NT2/D1 (cell line): ENCODE results near the gene ELL2.
"Not testable (repeated sequence)": the region's sequence is repeated elsewhere in the genome, so short reads cannot be mapped to it uniquely, and the experiment has no call there.

ENCODE experiments used
- DNase-seq: peaks from one replicate; pipeline ENCODE4 v3.0.0-alpha.2; 2011; ENCODE audit warnings: low read depth, low spot score
- H3K27me3 ChIP-seq: 2 replicates; pipeline ENCODE4 v1.6.0; 2011; ENCODE audit warnings: mild to moderate bottlenecking; ENCODE audit not compliant: insufficient read length, insufficient read depth
- H3K36me3 ChIP-seq: 2 replicates; pipeline ENCODE4 v1.6.1; 2011; ENCODE audit warnings: mild to moderate bottlenecking, low read length, mixed read lengths; ENCODE audit not compliant: insufficient read depth, insufficient read length
- H3K4me1 ChIP-seq: 2 replicates; pipeline ENCODE4 v1.5.1; 2011; ENCODE audit not compliant: insufficient read depth, insufficient read length
- H3K4me3 ChIP-seq: 2 replicates; pipeline ENCODE4 v1.5.1; 2011; ENCODE audit warnings: low read depth; ENCODE audit not compliant: insufficient read length
- H3K9ac ChIP-seq: 2 replicates; pipeline ENCODE4 v1.6.0; 2011; ENCODE audit warnings: low read depth; ENCODE audit not compliant: insufficient read length
- H3K9me3 ChIP-seq: 2 replicates; pipeline ENCODE4 v1.5.1; 2011; ENCODE audit warnings: mild to moderate bottlenecking, low read length; ENCODE audit not compliant: insufficient read depth
- SUZ12 ChIP-seq: IDR thresholded peaks from 2 replicates; pipeline ENCODE4 v1.6.1; 2011; ENCODE audit not compliant: insufficient read length, insufficient read depth; ENCODE audit errors: extremely low read depth
- YY1 ChIP-seq: IDR thresholded peaks from 2 replicates; pipeline ENCODE4 v1.6.1; 2011; ENCODE audit not compliant: insufficient read length, insufficient read depth
- ZNF274 ChIP-seq: IDR thresholded peaks from 2 replicates; pipeline ENCODE4 v1.6.1; 2011; ENCODE audit warnings: mild to moderate bottlenecking, low read depth, low read length

ELL2 gene

DNA sequence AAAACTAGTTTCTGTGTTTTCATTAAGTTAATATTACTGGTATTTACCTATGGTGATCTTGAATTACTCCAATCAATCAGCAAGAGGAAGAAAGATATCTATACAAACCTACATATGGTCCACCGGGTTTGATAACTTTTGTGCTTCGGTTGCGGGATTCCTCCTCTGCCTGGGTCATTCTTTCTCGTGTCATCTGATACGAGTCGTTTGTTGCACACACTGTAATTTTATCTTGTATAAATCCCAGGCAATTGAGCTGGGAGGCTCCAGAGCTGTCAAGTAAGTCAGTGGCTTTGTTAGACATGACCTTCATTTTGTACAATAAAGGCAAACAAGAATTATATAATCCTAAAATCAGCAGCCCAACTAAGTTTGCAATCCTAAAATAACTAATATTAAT, 48.0 kb downstream of the ELL2 start:
- H3K4me1 ChIP-seq = no peaks in the 10 kb centered on the region

DNA sequence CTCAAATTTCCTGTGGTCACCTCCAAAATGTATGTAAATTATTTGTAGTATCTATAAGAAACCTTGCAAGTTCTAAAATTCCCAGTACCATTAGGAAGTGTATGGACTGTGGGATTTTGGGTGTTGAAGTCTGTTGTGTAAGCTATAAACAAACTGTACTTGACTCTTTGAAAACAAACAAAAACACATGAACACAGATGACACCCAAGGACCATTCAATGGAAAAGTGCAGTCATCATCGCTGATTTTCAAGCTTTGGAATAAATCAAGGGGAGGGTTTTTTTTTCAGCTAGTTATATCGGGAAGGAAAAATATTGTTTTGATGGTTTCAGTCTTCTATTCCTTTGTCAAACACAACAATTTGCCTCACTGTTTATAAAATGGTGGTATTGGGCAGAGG, 49.6 kb downstream of the ELL2 start:
- Histone ChIP-seq H3K4me3 (no peak overlapping the region), H3K9ac (no peak overlapping the region), H3K9me3 (no peaks in the 10 kb centered on the region), H3K27me3 (no peaks in the 10 kb centered on the region), H3K4me1 (no peaks in the 10 kb centered on the region), H3K36me3 (no peaks in the 10 kb centered on the region)
- TF ChIP-seq ZNF274 (no peak), YY1 (no peak), SUZ12 (no peak)
- no peak for DNase-seq

More for the DNA sequence above, 48.0 kb downstream of the ELL2 start:
- Histone ChIP-seq H3K4me3 (no peak overlapping the region), H3K9me3 (no peaks in the 10 kb centered on the region), H3K27me3 (no peaks in the 10 kb centered on the region), H3K36me3 (no peaks in the 10 kb centered on the region), H3K9ac (no peak overlapping the region)
- TF ChIP-seq SUZ12 = no peak
- no peak for TF ChIP-seq ZNF274
- TF ChIP-seq YY1 = no peak
- no peak for DNase-seq

DNA sequence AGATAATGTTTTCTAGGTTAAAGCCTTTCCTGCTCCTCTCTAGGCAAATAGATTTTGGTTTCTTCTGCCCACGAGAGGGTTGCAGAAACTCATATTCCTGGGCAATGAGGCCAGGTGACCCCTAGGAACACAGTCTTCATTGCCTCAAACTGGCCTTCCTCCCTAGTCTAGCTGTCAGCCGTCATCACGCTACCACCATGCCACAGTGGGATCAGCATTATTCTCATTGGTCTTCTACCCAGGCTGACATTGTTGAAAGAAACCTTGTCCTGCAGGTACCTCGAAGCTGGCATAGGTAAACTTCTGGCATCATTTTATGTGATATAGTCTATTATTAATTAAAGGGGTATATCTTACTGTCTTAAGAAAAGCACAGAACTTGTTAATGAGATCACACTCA, 51.1 kb downstream of the ELL2 start:
- DNase-seq = no peak
- Histone ChIP-seq H3K9me3 (no peaks in the 10 kb centered on the region), H3K4me1 (no peaks in the 10 kb centered on the region), H3K36me3 (no peaks in the 10 kb centered on the region), H3K9ac (no peak overlapping the region), H3K27me3 (no peaks in the 10 kb centered on the region), H3K4me3 (no peak overlapping the region)
- TF ChIP-seq YY1 = no peak
- TF ChIP-seq SUZ12 = no peak
- no peak for TF ChIP-seq ZNF274

DNA sequence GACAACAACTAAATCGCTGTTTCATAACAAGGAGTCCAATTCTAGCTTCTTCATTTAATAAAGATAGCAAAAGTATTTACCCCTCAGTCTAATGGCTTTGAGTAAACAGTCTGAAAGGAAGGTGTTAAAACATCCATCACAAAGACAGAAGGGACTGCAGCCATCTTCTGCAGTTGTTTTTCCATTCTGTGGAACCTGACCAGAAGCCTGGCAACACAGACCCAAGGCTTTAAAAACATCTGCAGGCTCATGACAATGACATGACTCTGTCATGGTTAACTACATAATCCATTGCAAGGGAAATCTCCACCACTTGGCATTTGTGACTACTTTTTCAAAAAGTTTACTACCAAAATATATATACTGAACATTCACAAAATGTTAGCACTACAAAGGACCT, 51.9 kb downstream of the ELL2 start:
- Histone ChIP-seq H3K36me3 (no peaks in the 10 kb centered on the region), H3K9me3 (no peaks in the 10 kb centered on the region), H3K4me1 (no peaks in the 10 kb centered on the region), H3K9ac (no peak overlapping the region), H3K27me3 (no peaks in the 10 kb centered on the region), H3K4me3 (no peak overlapping the region)
- DNase-seq = no peak
- TF ChIP-seq ZNF274 (no peak), YY1 (no peak), SUZ12 (no peak)

DNA sequence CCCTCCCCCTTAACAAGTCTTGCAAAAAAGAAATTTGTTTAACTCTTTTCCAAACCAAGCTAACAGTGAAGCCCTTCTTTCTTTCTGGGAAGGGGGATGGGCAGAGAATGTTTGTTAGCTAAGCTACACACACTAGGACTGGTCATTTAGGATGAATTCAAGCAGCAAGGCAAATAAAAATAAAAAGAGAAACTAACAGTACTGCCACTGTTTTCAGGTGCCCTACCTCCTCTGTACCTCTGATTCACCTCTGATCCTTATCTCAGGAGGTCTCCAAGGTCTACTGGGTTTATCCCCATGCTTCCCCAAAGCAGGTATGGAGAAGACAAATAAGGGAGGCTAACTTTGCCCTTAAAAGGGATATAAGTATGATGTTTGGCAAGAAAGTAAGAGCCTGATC, 52.9 kb downstream of the ELL2 start:
- no peak overlapping the region for H3K9ac ChIP-seq
- H3K36me3 ChIP-seq = no peaks in the 10 kb centered on the region
- no peaks in the 10 kb centered on the region for H3K9me3 ChIP-seq
- H3K4me3 ChIP-seq = no peak overlapping the region
- H3K4me1 ChIP-seq = no peaks in the 10 kb centered on the region
- no peak for DNase-seq
- TF ChIP-seq ZNF274 = no peak
- no peak for TF ChIP-seq SUZ12
- TF ChIP-seq YY1 = no peak
- no peaks in the 10 kb centered on the region for H3K27me3 ChIP-seq

DNA sequence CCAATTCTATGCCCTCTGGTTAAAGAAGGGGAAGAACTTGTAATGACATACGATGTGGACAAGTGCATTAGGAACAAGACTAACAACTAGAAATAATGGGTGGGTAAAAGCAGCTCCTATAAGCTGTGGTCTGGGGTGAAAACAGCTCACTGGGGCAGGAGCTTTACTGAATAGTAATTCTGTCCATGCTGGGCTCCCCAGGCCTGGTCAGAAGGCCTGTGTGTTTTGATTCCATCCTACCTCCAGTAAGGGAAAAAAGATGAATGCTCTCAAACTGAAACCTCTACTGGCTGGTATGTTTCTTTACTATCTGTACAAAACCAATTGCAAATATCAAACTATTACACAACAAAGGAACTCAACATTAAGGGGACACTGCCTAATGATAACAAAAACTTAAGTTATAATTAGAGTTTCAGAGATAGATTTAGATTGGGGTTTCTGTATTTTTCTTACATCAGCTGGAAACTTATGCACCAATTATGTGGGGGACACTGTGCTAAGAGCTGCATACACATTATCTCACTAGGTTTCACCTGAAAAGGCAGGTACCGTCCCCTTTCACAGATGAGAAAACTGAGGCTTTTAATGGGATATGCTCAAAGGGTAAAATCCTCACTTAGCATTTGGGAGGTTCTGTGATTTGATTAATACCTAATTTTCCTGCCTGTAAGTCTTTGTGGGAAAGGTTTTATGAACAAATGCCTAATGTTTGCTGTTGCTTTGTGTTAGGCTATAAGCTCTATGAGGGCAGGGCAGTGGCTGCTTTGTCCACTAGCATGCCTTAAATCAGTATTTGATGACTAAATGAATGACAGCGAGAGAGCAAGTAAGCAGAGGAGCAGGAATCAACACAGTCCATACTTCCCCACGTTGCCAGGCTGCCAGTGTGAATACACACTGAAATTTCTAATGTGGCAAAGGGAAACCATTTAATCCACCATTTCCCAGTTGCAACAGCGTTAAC, 53.6 kb downstream of the ELL2 start:
- H3K27me3 ChIP-seq = no peaks in the 10 kb centered on the region
- no peak overlapping the region for H3K4me3 ChIP-seq
- TF ChIP-seq YY1 (no peak), SUZ12 (no peak), ZNF274 (no peak)
- H3K9me3 ChIP-seq = no peaks in the 10 kb centered on the region
- no peak overlapping the region for H3K9ac ChIP-seq
- no peak for DNase-seq
- H3K36me3 ChIP-seq = no peaks in the 10 kb centered on the region
- no peaks in the 10 kb centered on the region for H3K4me1 ChIP-seq

DNA sequence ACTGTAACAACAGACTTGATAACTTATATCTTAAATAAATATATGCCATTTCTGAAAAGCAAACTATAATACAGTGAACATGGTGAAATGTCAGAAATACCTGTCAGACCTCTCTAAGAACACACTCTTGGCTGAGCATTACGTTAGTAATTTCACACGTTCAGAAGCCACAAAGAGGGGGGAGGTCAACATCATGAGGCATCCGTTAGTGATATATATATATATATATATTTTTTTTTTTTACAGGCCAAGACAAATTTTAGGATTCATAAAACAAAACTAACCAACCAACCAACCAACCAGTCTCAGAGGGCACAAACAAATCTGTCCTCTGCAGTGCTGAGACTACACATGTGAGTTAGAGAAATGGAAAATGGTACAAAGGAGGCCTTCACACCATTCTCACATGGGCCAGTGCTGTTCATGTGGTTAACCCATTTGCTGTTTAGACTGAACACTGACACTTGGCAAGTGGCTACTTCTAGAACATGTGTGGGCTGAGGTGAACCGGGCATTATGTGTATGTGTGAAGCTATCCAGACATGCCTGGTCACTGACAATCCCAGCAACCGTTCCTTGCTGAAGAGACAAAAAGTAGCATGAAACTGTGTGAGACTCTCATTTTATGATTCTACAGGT, 54.5 kb downstream of the ELL2 start:
- Histone ChIP-seq H3K27me3 (no peaks in the 10 kb centered on the region), H3K9me3 (no peaks in the 10 kb centered on the region), H3K9ac (no peak overlapping the region), H3K4me1 (no peaks in the 10 kb centered on the region), H3K4me3 (no peak overlapping the region), H3K36me3 (no peaks in the 10 kb centered on the region)
- TF ChIP-seq YY1 (no peak), SUZ12 (no peak), ZNF274 (no peak)
- DNase-seq = no peak

DNA sequence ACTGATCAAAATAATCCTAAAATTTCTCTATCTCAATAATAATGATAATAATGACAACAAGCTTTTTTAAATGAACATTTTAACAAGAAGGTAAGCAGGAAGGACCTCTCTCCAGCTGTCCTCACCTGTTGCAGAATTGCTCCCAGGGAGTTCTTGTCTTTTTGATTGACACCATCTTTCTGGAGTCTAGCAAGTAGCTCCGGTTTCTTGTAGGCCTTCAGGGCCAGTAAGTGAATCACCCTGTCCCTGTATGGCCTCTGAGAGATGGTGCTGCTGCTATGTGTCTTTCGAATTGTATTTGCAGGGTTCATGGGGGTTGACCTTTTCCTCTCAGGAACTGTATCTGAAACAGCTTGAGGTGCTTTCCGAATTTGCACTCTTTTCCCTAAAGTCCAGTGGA, 55.3 kb downstream of the ELL2 start:
- H3K36me3 ChIP-seq, H3K9ac ChIP-seq, H3K27me3 ChIP-seq, H3K4me3 ChIP-seq, H3K9me3 ChIP-seq, DNase-seq, H3K4me1 ChIP-seq: not testable (repeated sequence)
